ENCODE data around the gene HOXC5. TPM values are rescaled to one million over a fixed set of nuclear protein-coding genes. Genes with fewer than 3 reads are reported as not detected.

Gene HOXC5
- polyA plus RNA-seq, 4 donors: 1.5 to 7.8 (median 3.0) TPM

DNA sequence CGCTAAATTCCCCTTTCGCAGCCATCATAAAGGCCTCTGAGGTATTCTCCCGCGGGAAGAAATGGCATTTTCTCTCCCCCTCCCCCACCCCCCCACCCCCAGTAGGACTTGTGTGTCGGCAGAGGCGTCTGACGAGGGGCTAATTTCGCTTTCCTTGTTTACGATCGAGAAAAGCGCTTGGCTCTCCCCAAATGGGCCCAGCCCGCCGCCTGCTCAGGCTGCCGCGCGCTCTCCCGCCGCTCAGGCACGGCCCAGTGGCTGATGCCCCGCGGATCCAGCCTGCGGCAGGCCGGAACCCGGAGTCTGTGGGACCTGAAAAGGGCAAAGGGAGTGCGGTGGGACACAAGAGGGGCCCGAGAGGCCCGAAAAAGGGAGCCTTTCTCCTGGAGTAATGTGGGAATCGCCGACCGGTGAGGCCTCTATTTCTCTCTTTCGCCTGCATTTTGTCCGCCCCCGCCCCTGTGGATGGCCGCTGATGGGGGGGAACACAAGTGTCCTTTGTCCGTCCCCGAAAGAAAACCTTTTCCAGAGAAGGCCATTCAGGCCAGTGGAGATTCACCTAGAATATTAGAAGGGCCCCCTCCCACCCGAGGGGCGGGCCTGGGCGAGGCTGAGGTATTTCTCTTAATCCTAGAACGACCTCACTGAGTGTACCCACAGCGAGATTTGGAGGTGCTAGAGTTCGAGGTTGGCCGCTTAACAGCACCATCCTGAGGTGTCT lies 13.6 kb upstream of the HOXC5 start:
- no peak for DNase-seq (ENCODE audit: low read depth in 4 of 4, low spot score in 3 of 4)

GRCh38 chr12:54019924-54020590 lies 12.8 kb upstream of the HOXC5 start:
- no peak for DNase-seq (ENCODE audit: low read depth in 4 of 4, low spot score in 3 of 4)

GRCh38 chr12:54020591-54021405 lies 12.1 kb upstream of the HOXC5 start:
- no peak for DNase-seq (ENCODE audit: low read depth in 4 of 4, low spot score in 3 of 4)

GRCh38 chr12:54021432-54022013 lies 11.3 kb upstream of the HOXC5 start:
- DNase-seq (ENCODE audit: low read depth in 4 of 4, low spot score in 3 of 4): no peak

- DNase-seq (ENCODE audit: low read depth in 4 of 4, low spot score in 3 of 4): no peak
Observed at GRCh38 chr12:54022960-54023884, 9.6 kb upstream of the HOXC5 start.

- DNase-seq (ENCODE audit: low read depth in 4 of 4, low spot score in 3 of 4): no peak
Observed at GRCh38 chr12:54024127-54024526, 8.7 kb upstream of the HOXC5 start.

- DNase-seq (ENCODE audit: low read depth in 4 of 4, low spot score in 3 of 4): no peak
Observed at GRCh38 chr12:54024581-54025305, 8.1 kb upstream of the HOXC5 start.

GRCh38 chr12:54025499-54026405 lies 7.1 kb upstream of the HOXC5 start:
- no peak for DNase-seq (ENCODE audit: low read depth in 4 of 4, low spot score in 3 of 4)

DNA sequence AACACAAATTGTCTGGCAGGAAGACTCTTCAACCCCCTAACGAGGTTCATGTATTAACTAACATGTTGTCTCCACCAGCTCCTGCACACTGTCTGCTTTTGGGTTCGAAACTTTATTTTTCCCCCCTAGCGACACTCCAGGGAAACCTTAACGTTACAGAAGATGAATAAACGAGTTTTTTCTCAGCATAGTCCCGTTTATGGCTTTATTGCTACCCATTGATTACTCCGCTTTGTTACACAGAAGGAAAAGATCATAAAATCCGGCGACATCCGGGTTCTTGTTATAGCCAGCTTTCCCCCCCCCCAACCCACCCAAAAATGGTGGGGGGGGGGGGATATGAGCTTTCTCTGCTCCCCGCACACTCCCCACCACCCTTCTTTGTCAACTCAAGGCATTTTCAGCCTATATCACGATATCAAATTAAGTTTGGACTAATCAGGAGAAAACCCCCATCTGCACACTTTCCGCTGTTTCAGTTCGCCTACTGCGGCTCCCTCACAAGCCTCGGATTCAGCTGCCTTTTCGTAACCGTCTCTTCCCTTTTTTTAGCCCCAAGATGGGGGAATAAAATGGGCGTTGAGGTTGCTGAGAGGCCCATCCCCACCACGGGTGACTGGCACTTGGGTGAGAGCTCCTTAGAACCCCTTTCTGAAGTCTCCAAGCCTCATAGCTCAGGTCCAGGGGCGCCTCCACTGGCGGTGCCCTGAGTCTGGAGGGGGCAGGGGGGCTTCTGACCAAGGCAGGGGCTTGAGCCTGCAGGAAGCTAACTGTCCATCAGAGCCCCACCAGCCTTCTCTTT lies 6.0 kb upstream of the HOXC5 start:
- DNase-seq (ENCODE audit: low read depth in 4 of 4, low spot score in 3 of 4): no peak

DNA sequence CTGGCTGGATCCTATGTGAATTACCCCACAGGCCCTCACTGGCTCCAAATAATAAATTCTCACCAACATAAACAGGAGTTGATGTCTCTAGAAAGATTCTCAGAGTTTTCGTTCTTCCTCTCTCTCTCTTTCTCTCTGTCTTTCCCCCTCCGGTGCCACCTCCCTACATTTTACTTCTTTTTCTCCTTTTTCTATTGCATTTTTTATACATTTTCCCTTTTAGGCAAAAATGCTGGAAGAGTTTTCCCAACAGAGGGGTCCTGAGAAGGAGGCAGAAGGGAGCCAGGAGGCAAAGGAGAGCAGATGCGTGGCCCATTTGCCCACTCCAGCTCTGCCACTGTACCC lies 5.4 kb upstream of the HOXC5 start:
- no peak for DNase-seq (ENCODE audit: low read depth in 4 of 4, low spot score in 3 of 4)

GRCh38 chr12:54028314-54029201 lies 4.3 kb upstream of the HOXC5 start, which contains the start of gene HOXC6:
HOXC6 (plus strand) TSS chr12:54028440; CDS start chr12:54028522, 82 bp downstream.
- DNase-seq (ENCODE audit: low read depth in 4 of 4, low spot score in 3 of 4): no peak

DNA sequence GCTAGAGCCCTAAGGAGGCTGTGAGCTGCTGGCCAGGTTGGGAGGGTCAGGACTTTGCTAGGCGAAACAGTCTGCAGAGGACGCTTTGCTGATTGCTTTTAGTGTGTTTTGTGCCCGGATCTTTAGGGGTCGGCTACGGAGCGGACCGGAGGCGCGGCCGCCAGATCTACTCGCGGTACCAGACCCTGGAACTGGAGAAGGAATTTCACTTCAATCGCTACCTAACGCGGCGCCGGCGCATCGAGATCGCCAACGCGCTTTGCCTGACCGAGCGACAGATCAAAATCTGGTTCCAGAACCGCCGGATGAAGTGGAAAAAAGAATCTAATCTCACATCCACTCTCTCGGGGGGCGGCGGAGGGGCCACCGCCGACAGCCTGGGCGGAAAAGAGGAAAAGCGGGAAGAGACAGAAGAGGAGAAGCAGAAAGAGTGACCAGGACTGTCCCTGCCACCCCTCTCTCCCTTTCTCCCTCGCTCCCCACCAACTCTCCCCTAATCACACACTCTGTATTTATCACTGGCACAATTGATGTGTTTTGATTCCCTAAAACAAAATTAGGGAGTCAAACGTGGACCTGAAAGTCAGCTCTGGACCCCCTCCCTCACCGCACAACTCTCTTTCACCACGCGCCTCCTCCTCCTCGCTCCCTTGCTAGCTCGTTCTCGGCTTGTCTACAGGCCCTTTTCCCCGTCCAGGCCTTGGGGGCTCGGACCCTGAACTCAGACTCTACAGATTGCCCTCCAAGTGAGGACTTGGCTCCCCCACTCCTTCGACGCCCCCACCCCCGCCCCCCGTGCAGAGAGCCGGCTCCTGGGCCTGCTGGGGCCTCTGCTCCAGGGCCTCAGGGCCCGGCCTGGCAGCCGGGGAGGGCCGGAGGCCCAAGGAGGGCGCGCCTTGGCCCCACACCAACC lies 3.1 kb upstream of the HOXC5 start:
- no peak for DNase-seq (ENCODE audit: low read depth in 4 of 4, low spot score in 3 of 4)

DNA sequence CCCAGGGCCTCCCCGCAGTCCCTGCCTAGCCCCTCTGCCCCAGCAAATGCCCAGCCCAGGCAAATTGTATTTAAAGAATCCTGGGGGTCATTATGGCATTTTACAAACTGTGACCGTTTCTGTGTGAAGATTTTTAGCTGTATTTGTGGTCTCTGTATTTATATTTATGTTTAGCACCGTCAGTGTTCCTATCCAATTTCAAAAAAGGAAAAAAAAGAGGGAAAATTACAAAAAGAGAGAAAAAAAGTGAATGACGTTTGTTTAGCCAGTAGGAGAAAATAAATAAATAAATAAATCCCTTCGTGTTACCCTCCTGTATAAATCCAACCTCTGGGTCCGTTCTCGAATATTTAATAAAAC lies 2.4 kb upstream of the HOXC5 start:
- DNase-seq (ENCODE audit: low read depth in 4 of 4, low spot score in 3 of 4): no peak

GRCh38 chr12:54030889-54031471 lies 1.9 kb upstream of the HOXC5 start:
- no peak for DNase-seq (ENCODE audit: low read depth in 4 of 4, low spot score in 3 of 4)

DNA sequence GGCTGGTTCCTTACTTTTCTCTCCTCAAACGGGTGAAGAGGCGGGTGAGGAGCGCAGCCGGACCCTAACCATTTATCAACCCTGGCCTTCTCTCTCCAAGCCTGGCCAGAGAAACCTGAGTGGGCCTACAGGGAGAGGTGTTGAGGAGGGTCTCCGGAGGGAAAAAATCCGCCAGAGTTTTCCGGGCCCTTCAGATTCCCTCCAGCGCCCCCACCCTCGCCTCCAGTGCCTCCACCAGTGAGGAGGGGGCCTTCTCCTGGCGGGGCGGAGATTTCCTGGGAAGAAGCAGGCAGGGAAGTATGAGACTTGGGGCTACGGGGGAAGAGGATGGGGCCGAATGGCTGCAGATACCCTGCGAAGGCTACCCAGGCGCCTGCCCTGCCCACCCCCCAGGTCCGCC lies 1.4 kb upstream of the HOXC5 start:
- DNase-seq (ENCODE audit: low read depth in 4 of 4, low spot score in 3 of 4): no peak

Data from left renal pelvis (tissue), 4 donors.